KG1 (cell line): ENCODE results near the gene RIN3.
A peak's percentile ranks its signal among the peaks of the same experiment; 100 is the strongest.

Experiments
- DNase-seq: peaks from one replicate; lab custom pipeline; 2025; lab: John Stamatoyannopoulos, UW

Gene RIN3

GRCh38 chr14:92555465-92556111 lies 42.0 kb downstream of the RIN3 start:
- no peak for DNase-seq

GRCh38 chr14:92556255-92556741 lies 42.7 kb downstream of the RIN3 start:
- no peak for DNase-seq

GRCh38 chr14:92556863-92557543 lies 43.4 kb downstream of the RIN3 start:
- DNase-seq, result no peak

GRCh38 chr14:92557544-92557912 lies 43.9 kb downstream of the RIN3 start:
- no peak for DNase-seq

GRCh38 chr14:92558319-92558718 lies 44.7 kb downstream of the RIN3 start:
- no peak for DNase-seq

- DNase-seq, result no peak
Measured at GRCh38 chr14:92559486-92559885, 45.9 kb downstream of the RIN3 start.

- DNase-seq, result no peak
Measured at GRCh38 chr14:92560106-92560865, 46.7 kb downstream of the RIN3 start.

GRCh38 chr14:92561906-92562479 lies 48.4 kb downstream of the RIN3 start:
- DNase-seq, result no peak

- DNase-seq, result peak; percentile 22
Measured at GRCh38 chr14:92563359-92563758, 49.8 kb downstream of the RIN3 start.

GRCh38 chr14:92563765-92564285 lies 50.2 kb downstream of the RIN3 start:
- no peak for DNase-seq

GRCh38 chr14:92564344-92565039 lies 50.9 kb downstream of the RIN3 start:
- DNase-seq, result no peak

GRCh38 chr14:92565040-92565717 lies 51.6 kb downstream of the RIN3 start:
- DNase-seq, result no peak

GRCh38 chr14:92565718-92566115 lies 52.1 kb downstream of the RIN3 start:
- no peak for DNase-seq

- DNase-seq, result no peak
Measured at GRCh38 chr14:92567173-92567725, 53.7 kb downstream of the RIN3 start.

GRCh38 chr14:92568621-92569479 lies 55.3 kb downstream of the RIN3 start:
- no peak for DNase-seq

GRCh38 chr14:92570674-92571262 lies 57.2 kb downstream of the RIN3 start:
- DNase-seq, result no peak

GRCh38 chr14:92572050-92572449 lies 58.5 kb downstream of the RIN3 start:
- DNase-seq, result no peak

- no peak for DNase-seq
Measured at GRCh38 chr14:92573761-92574498, 60.3 kb downstream of the RIN3 start.
